ENCODE measurements around the gene CCDC33. TPM values are rescaled to one million over a fixed set of nuclear protein-coding genes. Genes with fewer than 3 reads are reported as not detected.

The CCDC33 gene
- total and polyA plus RNA-seq, 2 experiments from 2014 or later = 2.6 to 2.8 TPM

DNA sequence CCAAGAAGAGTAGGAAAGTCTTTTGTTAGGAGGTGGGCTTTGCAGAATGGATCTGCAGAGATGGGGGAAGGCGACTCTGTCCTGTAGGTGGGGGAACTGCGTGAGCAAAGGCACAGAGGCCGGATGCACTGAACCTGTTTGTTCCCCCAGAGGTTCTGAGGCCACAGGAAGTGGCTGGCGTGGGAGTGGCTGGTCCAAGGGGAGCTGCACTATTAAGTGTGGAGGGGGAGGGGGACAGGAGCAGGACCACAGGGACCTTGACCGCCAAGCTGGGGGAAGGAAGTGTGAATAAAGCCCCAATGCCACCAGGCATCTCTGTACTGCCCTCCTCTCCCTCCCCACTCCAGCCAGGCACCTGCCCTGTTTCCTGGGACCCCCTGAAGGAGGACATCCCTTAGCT, 79.5 kb downstream of the CCDC33 start:
- Histone ChIP-seq H3K79me2 (replicated peaks; ENCODE audit: insufficient read depth) (no peaks in the 10 kb centered on the region), H3K9me2 (ENCODE audit: insufficient read depth) (no peaks in the 10 kb centered on the region), H3F3A (replicated peaks; ENCODE audit: low read depth) (no peaks in the 10 kb centered on the region), H4K20me1 (replicated peaks; ENCODE audit: insufficient read depth) (no peaks in the 10 kb centered on the region), H3K27me3 (ENCODE audit: insufficient read depth) (no peaks in the 10 kb centered on the region), H3K27ac (ENCODE audit: low read depth) (no peak overlapping the region), H3K4me2 (0 out of 2 replicates have a peak overlapping the region, but pooled peaks have one; percentile 48), H3K36me3 (ENCODE audit: insufficient read depth) (no peaks in the 10 kb centered on the region), H3K4me3 (no peak overlapping the region), H2AFZ (peak overlapping the region; percentile 63; the same call in 1 of the 2 replicates), H3K4me1 (ENCODE audit: insufficient read depth) (peaks cover 37% of the 10 kb centered on the region)
- ATAC-seq = no peak
- no peaks in the 10 kb centered on the region; the same call in 2 of the 3 replicates for H3K9me3 Mint-ChIP-seq
- DNase-seq (ENCODE audit: low spot score) = no peak
- H3K27ac Mint-ChIP-seq = 0 out of 2 replicates have a peak overlapping the region, but pooled peaks have one; percentile 4
- peaks cover 59% of the 10 kb centered on the region for H3K4me1 Mint-ChIP-seq
- peaks cover 25% of the 10 kb centered on the region for H3K27me3 Mint-ChIP-seq (ENCODE audit: insufficient read depth, low read depth, poor library complexity)
- H3K36me3 Mint-ChIP-seq (ENCODE audit: low read depth) = no peaks in the 10 kb centered on the region
- no peak for TF ChIP-seq CREB1 (CRISPR knock-in tag; IDR thresholded peaks at IDR 0.05; ENCODE audit: low read depth)
- no peak for TF ChIP-seq NANOG (IDR thresholded peaks at IDR 0.05; ENCODE audit: borderline replicate concordance)
- no peak for TF ChIP-seq ZNF331 (CRISPR knock-in tag; IDR thresholded peaks at IDR 0.05; ENCODE audit: low read depth)
- TF ChIP-seq, protein P1, sequence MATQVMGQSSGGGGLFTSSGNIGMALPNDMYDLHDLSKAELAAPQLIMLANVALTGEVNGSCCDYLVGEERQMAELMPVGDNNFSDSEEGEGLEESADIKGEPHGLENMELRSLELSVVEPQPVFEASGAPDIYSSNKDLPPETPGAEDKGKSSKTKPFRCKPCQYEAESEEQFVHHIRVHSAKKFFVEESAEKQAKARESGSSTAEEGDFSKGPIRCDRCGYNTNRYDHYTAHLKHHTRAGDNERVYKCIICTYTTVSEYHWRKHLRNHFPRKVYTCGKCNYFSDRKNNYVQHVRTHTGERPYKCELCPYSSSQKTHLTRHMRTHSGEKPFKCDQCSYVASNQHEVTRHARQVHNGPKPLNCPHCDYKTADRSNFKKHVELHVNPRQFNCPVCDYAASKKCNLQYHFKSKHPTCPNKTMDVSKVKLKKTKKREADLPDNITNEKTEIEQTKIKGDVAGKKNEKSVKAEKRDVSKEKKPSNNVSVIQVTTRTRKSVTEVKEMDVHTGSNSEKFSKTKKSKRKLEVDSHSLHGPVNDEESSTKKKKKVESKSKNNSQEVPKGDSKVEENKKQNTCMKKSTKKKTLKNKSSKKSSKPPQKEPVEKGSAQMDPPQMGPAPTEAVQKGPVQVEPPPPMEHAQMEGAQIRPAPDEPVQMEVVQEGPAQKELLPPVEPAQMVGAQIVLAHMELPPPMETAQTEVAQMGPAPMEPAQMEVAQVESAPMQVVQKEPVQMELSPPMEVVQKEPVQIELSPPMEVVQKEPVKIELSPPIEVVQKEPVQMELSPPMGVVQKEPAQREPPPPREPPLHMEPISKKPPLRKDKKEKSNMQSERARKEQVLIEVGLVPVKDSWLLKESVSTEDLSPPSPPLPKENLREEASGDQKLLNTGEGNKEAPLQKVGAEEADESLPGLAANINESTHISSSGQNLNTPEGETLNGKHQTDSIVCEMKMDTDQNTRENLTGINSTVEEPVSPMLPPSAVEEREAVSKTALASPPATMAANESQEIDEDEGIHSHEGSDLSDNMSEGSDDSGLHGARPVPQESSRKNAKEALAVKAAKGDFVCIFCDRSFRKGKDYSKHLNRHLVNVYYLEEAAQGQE (IDR thresholded peaks at IDR 0.05; ENCODE audit: unreplicated experiment) = no peak
- no peak overlapping the region; the same call in 2 of the 3 replicates for H3K4me3 Mint-ChIP-seq

DNA sequence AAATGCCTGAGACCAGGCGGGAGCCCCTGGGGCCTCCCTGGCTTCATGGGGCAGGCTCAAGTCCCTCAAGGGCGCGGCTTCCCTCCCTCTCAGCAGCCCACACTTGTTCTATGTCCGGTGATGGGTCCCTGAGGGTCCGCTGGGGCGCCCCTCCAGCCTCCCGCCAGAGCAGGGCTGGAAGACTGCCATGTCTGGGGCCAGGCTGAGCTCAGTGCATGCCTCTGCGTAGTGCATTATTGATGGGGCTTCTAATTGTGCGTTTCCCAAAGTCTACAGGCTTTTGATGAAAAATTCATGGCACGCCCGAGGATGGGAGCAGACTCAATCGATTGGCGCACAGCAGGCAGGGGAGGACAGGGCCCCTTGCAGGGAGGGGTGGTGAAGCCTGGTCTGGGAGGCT, 80.0 kb downstream of the CCDC33 start:
- ATAC-seq = no peak
- Histone ChIP-seq H3K27me3 (ENCODE audit: insufficient read depth) (no peaks in the 10 kb centered on the region), H3K4me3 (no peak overlapping the region), H3K79me2 (replicated peaks; ENCODE audit: insufficient read depth) (no peaks in the 10 kb centered on the region), H3F3A (replicated peaks; ENCODE audit: low read depth) (no peaks in the 10 kb centered on the region), H3K4me1 (ENCODE audit: insufficient read depth) (peaks cover 37% of the 10 kb centered on the region), H3K9me2 (ENCODE audit: insufficient read depth) (no peaks in the 10 kb centered on the region), H2AFZ (no peak overlapping the region), H3K36me3 (ENCODE audit: insufficient read depth) (no peaks in the 10 kb centered on the region), H4K20me1 (replicated peaks; ENCODE audit: insufficient read depth) (no peaks in the 10 kb centered on the region), H3K27ac (ENCODE audit: low read depth) (no peak overlapping the region), H3K4me2 (no peak overlapping the region)
- Mint-ChIP-seq H3K36me3 (ENCODE audit: low read depth) (no peaks in the 10 kb centered on the region), H3K9me3 (no peaks in the 10 kb centered on the region; the same call in 2 of the 3 replicates), H3K27ac (no peak overlapping the region), H3K4me3 (no peak overlapping the region), H3K27me3 (ENCODE audit: insufficient read depth, low read depth, poor library complexity) (peaks cover 25% of the 10 kb centered on the region), H3K4me1 (peaks cover 59% of the 10 kb centered on the region)
- TF ChIP-seq, protein P1 (IDR thresholded peaks at IDR 0.05; ENCODE audit: unreplicated experiment) = no peak
- TF ChIP-seq, protein P2, sequence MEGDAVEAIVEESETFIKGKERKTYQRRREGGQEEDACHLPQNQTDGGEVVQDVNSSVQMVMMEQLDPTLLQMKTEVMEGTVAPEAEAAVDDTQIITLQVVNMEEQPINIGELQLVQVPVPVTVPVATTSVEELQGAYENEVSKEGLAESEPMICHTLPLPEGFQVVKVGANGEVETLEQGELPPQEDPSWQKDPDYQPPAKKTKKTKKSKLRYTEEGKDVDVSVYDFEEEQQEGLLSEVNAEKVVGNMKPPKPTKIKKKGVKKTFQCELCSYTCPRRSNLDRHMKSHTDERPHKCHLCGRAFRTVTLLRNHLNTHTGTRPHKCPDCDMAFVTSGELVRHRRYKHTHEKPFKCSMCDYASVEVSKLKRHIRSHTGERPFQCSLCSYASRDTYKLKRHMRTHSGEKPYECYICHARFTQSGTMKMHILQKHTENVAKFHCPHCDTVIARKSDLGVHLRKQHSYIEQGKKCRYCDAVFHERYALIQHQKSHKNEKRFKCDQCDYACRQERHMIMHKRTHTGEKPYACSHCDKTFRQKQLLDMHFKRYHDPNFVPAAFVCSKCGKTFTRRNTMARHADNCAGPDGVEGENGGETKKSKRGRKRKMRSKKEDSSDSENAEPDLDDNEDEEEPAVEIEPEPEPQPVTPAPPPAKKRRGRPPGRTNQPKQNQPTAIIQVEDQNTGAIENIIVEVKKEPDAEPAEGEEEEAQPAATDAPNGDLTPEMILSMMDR (conservative IDR thresholded peaks at IDR 0.05; ENCODE audit: low read depth in 2 of 2) = no peak
- DNase-seq (ENCODE audit: low spot score) = no peak

Measured in GM23338 (cell line).